ENCODE measurements around the gene OR7C1.
"Not testable (repeated sequence)": the region's sequence is repeated elsewhere in the genome, so short reads cannot be mapped to it uniquely, and the experiment has no call there.

The OR7C1 gene

GRCh38 chr19:14835011-14835410, at the start of gene OR7C1, which contains the start of gene OR7A5:
TSS of gene OR7C1 (minus strand) at chr19:14835185. CDS start at chr19:14800136, 35,049 bp downstream.
TSS of gene OR7A5 (minus strand) at chr19:14835185. CDS start at chr19:14828241, 6,944 bp downstream.
- no peak for DNase-seq

- DNase-seq = no peak
Measured at GRCh38 chr19:14871619-14872230, 36.7 kb upstream of the OR7C1 start.

- DNase-seq = no peak
Measured at GRCh38 chr19:14868497-14868896, 33.5 kb upstream of the OR7C1 start.

- no peak for DNase-seq
Measured at GRCh38 chr19:14848822-14849221, 13.8 kb upstream of the OR7C1 start, which contains the start of gene OR7A10. TSS of gene OR7A10 (minus strand) at chr19:14848922. CDS start at chr19:14841877, 7,045 bp downstream.

GRCh38 chr19:14843578-14843977, 8.6 kb upstream of the OR7C1 start:
- DNase-seq = no peak

- DNase-seq = no peak
Measured at GRCh38 chr19:14843169-14843568, 8.2 kb upstream of the OR7C1 start.

GRCh38 chr19:14840206-14840605, 5.2 kb upstream of the OR7C1 start:
- no peak for DNase-seq

- no peak for DNase-seq
Measured at GRCh38 chr19:14837391-14837790, 2.4 kb upstream of the OR7C1 start.

- no peak for DNase-seq
Measured at GRCh38 chr19:14830702-14831101, 4.3 kb downstream of the OR7C1 start.

GRCh38 chr19:14826006-14826405, 9.0 kb downstream of the OR7C1 start:
- DNase-seq = no peak

GRCh38 chr19:14821937-14822336, 13.0 kb downstream of the OR7C1 start:
- DNase-seq = no peak

- no peak for DNase-seq
Measured at GRCh38 chr19:14818588-14818987, 16.4 kb downstream of the OR7C1 start.

- no peak for DNase-seq
Measured at GRCh38 chr19:14817052-14817451, 17.9 kb downstream of the OR7C1 start.

- DNase-seq = no peak
Measured at GRCh38 chr19:14814982-14815652, 19.9 kb downstream of the OR7C1 start.

- no peak for DNase-seq
Measured at GRCh38 chr19:14809272-14810057, 25.5 kb downstream of the OR7C1 start.

- no peak for DNase-seq
Measured at GRCh38 chr19:14804765-14805164, 30.2 kb downstream of the OR7C1 start.

GRCh38 chr19:14798760-14799159, 36.2 kb downstream of the OR7C1 start:
- DNase-seq = no peak

- DNase-seq = no peak
Measured at GRCh38 chr19:14796021-14796420, 39.0 kb downstream of the OR7C1 start.

GRCh38 chr19:14795078-14795721, 39.8 kb downstream of the OR7C1 start:
- DNase-seq = no peak

- not testable (repeated sequence) for DNase-seq
Measured at GRCh38 chr19:14792250-14792649, 42.7 kb downstream of the OR7C1 start.

- no peak for DNase-seq
Measured at GRCh38 chr19:14786421-14786851, 48.5 kb downstream of the OR7C1 start.

- DNase-seq = not testable (repeated sequence)
Measured at GRCh38 chr19:14785102-14785793, 49.7 kb downstream of the OR7C1 start.

GRCh38 chr19:14784730-14785101, 50.3 kb downstream of the OR7C1 start:
- peak; percentile 16 for DNase-seq
